22Rv1 (cell line): Measurements from ENCODE around the gene KRTAP10-12.

Experiments
- CTCF ChIP-seq: fragments of 450-650 bp; IDR thresholded peaks from 2 replicates; pipeline ENCODE4 v1.5.1; 2017; ENCODE audit warnings: mild to moderate bottlenecking
- ZFX ChIP-seq: fragments of 450-650 bp; IDR thresholded peaks from 2 replicates; pipeline ENCODE4 v1.6.1; 2017; ENCODE audit warnings: antibody characterized with exemption, borderline replicate concordance

DNA sequence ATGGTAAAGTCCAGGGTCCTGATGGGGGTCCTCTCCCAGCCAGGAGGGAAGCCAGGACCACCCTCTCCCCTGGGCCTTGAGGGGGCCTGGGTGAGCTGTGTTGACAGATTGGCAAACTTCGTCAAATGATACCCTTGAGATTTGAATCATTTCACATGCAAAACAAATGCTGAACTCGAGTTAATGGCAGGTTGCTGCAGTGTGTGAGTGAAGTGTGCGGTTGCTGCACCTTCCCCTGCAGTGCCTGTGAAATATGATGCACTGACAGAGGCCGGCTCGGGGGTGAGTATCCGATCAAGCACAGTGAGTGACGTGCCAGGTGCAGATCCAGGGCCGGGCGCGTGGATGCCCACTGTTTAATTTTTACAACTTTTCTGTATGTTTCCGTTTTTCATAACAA is 9.3 kb upstream of the KRTAP10-12 start:
- no peak for TF ChIP-seq CTCF
- TF ChIP-seq ZFX = no peak
